AG04450 (cell line): ENCODE data around the gene COL12A1. TPM values are rescaled to one million over a fixed set of nuclear protein-coding genes. Genes with fewer than 3 reads are reported as not detected.

ENCODE experiments used
- CTCF ChIA-PET: fragments of 300-600, 350-600 bp; formaldehyde crosslinking; extraction: SDS; loops from one replicate; lab custom pipeline; 2022; ENCODE audit warnings: antibody characterized with exemption, inconsistent platforms; lab: Charles Lee
- POLR2A ChIA-PET: fragments of 350-600 bp; formaldehyde crosslinking; extraction: SDS; loops from one replicate; lab custom pipeline; 2021; ENCODE audit warnings: antibody characterized with exemption, inconsistent platforms; lab: Yijun Ruan, JAX
- DNase-seq: peaks from one replicate; pipeline ENCODE4 v3.0.0-alpha.2; 2011; ENCODE audit warnings: low read depth, low spot score
- H3K27ac ChIP-seq: one replicate; pipeline ENCODE4 v1.5.1; 2012; ENCODE audit warnings: low read depth, low read length, control low read depth
- H3K27me3 ChIP-seq: one replicate; pipeline ENCODE4 v1.6.0; 2012; ENCODE audit warnings: low read length; ENCODE audit not compliant: control insufficient read depth, insufficient read depth
- H3K4me3 ChIP-seq: 2 replicates; pipeline ENCODE4 v1.5.1; 2011; ENCODE audit warnings: mild to moderate bottlenecking, low read depth, low read length, control low read depth
- H3K9me3 ChIP-seq: 2 replicates; pipeline ENCODE4 v1.5.1; 2012; ENCODE audit warnings: low read length; ENCODE audit not compliant: control insufficient read depth, insufficient read depth
- polyA plus RNA-seq: library from polyadenylated mRNA; depleted of rRNA; stranded (reverse); fragments of >200 nt; gene quantifications from 2 replicates; pipeline ENCODE4 v1.2.3, GENCODE V29; 2011
- TF ChIP-seq, protein P1 (sequence below): IDR thresholded peaks from 2 replicates; pipeline ENCODE4 v1.5.1; 2011; ENCODE audit warnings: low read depth, low read length, control low read depth, inconsistent platforms

The COL12A1 gene
- polyA plus RNA-seq, 1 experiment: 1,109 TPM

- H3K4me3 ChIP-seq: no peak overlapping the region
- H3K27me3 ChIP-seq: no peaks in the 10 kb centered on the region
- CTCF ChIA-PET: interaction anchor here (0.7 to 1.8 kb wide), 3 partner anchors 68 to 726 kb away, joined by 3 to 7 read pairs (median 5); no protein-coding TSS in a partner anchor
- no peak for DNase-seq
- POLR2A ChIA-PET: no interaction called here
- no peak overlapping the region for H3K27ac ChIP-seq
- H3K9me3 ChIP-seq: no peaks in the 10 kb centered on the region
- TF ChIP-seq, protein P1, sequence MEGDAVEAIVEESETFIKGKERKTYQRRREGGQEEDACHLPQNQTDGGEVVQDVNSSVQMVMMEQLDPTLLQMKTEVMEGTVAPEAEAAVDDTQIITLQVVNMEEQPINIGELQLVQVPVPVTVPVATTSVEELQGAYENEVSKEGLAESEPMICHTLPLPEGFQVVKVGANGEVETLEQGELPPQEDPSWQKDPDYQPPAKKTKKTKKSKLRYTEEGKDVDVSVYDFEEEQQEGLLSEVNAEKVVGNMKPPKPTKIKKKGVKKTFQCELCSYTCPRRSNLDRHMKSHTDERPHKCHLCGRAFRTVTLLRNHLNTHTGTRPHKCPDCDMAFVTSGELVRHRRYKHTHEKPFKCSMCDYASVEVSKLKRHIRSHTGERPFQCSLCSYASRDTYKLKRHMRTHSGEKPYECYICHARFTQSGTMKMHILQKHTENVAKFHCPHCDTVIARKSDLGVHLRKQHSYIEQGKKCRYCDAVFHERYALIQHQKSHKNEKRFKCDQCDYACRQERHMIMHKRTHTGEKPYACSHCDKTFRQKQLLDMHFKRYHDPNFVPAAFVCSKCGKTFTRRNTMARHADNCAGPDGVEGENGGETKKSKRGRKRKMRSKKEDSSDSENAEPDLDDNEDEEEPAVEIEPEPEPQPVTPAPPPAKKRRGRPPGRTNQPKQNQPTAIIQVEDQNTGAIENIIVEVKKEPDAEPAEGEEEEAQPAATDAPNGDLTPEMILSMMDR: no peak
Measured at GRCh38 chr6:75135450-75135849, 70.4 kb downstream of the COL12A1 start.

- no peaks in the 10 kb centered on the region for H3K27me3 ChIP-seq
- TF ChIP-seq, protein P1: no peak
- no peak for DNase-seq
- H3K27ac ChIP-seq: peak overlapping the region; percentile 22
- H3K4me3 ChIP-seq: no peak overlapping the region
- ChIA-PET CTCF (no interaction called here), POLR2A (interaction anchor here (0.6 kb wide), 1 partner anchor 28 kb away, joined by 3 read pairs; no protein-coding TSS in a partner anchor)
- H3K9me3 ChIP-seq: no peaks in the 10 kb centered on the region
Measured at GRCh38 chr6:75130784-75131183, 75.1 kb downstream of the COL12A1 start.

DNA sequence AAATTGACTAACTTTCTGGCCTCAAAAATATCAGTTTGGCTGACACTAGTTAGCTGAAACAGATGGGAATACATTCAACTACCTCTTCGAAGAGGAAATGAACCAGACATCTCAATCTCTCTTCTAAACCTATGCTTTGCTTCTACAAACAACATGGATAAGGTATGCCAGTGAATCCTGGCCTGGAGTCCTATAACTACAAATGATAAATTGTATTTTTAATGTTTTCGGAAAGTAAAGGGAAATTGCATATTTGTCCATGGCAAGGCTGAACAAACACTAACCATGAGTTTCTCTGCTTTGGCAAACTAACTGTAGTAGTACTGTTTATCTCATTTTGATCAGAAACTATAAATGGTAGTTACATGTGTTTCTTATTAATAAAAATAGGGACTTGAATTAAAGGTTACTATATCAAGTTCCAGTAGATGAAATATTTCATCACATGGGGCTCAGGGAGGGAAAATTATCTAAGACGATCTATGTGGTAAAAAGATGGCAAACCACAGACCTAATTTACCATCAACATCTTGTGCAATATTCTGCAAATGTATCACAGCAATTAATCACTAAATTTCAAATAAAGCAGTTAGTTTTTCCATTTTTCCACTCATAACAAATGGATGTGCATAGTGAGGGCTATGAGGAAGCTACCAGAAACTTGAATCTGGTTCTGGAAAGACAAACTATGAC is 76.8 kb downstream of the COL12A1 start:
- Histone ChIP-seq H3K27me3 (no peaks in the 10 kb centered on the region), H3K9me3 (no peaks in the 10 kb centered on the region), H3K4me3 (no peak overlapping the region), H3K27ac (no peak overlapping the region)
- TF ChIP-seq, protein P1: no peak
- no peak for DNase-seq
- ChIA-PET POLR2A (no interaction called here), CTCF (no interaction called here)

DNA sequence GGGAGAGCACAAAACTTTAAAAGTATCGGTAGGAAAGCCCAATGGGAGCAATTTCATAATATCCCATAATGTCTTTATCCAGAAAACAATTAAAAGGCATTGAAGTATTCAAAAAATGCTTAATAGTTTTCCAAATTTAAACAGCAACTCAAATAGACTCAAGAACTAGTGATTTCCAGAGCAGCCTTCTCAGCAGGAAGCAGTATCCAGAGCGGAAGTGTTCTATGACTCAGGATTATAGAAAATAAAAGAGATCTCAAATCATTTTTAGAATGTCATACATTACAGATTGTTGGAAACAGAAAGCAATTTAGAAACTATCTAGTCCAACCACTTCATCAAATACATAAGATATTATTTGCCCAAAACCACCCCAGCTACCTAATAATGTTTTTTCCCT is 79.3 kb downstream of the COL12A1 start:
- H3K27me3 ChIP-seq: no peaks in the 10 kb centered on the region
- DNase-seq: no peak
- TF ChIP-seq, protein P1: no peak
- ChIA-PET POLR2A (no interaction called here), CTCF (interaction anchor here (0.6 kb wide), 1 partner anchor 30 kb away, joined by 3 read pairs; no protein-coding TSS in a partner anchor)
- H3K27ac ChIP-seq: no peak overlapping the region
- H3K9me3 ChIP-seq: no peaks in the 10 kb centered on the region
- no peak overlapping the region for H3K4me3 ChIP-seq

DNA sequence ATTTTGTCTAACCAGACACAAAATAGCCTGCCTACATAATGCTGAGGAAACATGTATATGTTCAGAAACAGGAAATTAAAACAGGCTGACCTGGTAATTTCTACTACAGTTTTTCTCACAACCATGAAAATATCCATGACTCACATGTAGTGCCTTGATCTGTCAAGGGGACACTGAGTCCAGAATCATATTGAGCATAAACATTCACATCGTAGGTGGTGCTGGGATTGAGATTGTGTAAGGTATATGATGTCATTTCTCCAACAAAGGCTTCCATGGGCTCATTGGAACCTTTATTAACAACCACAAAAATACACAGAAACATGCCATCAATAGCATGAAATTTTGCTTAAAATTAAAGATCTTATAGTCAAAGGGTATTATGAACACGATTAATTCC is 80.9 kb downstream of the COL12A1 start:
- DNase-seq: no peak
- ChIA-PET CTCF (no interaction called here), POLR2A (no interaction called here)
- Histone ChIP-seq H3K4me3 (no peak overlapping the region), H3K9me3 (no peaks in the 10 kb centered on the region), H3K27me3 (no peaks in the 10 kb centered on the region), H3K27ac (no peak overlapping the region)
- TF ChIP-seq, protein P1: no peak
